Activated B cell treated with CpG ODN at 0.5 μM for 24 hours (primary cell): ENCODE data around the gene AGAP1. TPM values are rescaled to one million over a fixed set of nuclear protein-coding genes. Genes with fewer than 3 reads are reported as not detected.
"Not testable (repeated sequence)": the region's sequence is repeated elsewhere in the genome, so short reads cannot be mapped to it uniquely, and the experiment has no call there.

Experiments
- ATAC-seq: fragments of 200-7000 bp; cut with Tn5 transposase; one replicate; pipeline ENCODE4 v1.10.0; 2021; ENCODE audit warnings: low read depth, mild to moderate bottlenecking, moderate library complexity
- CTCF ChIA-PET: fragments of 350-600 bp; sonication (Branson Sonifier 250); formaldehyde crosslinking; loops from one replicate; lab custom pipeline; 2021; ENCODE audit warnings: antibody characterized with exemption; lab: Charles Lee
- POLR2A ChIA-PET: fragments of 350-600 bp; sonication (Branson Sonifier 250); formaldehyde crosslinking; loops from one replicate; lab custom pipeline; 2021; ENCODE audit warnings: antibody characterized with exemption; lab: Charles Lee
- DNase-seq: peaks from one replicate; pipeline ENCODE4 v3.0.0; 2022
- H3K27ac Mint-ChIP-seq: one replicate; pipeline ENCODE4 v1.8.0; 2020; ENCODE audit warnings: mixed read lengths
- H3K27me3 Mint-ChIP-seq: one replicate; pipeline ENCODE4 v1.8.0; 2021; ENCODE audit warnings: mixed read lengths
- H3K36me3 Mint-ChIP-seq: one replicate; pipeline ENCODE4 v1.8.0; 2021; ENCODE audit warnings: low read depth, mixed read lengths
- H3K4me1 Mint-ChIP-seq: one replicate; pipeline ENCODE4 v1.8.0; 2021; ENCODE audit warnings: mixed read lengths
- H3K4me3 Mint-ChIP-seq: one replicate; pipeline ENCODE4 v1.8.0; 2020; ENCODE audit warnings: mild to moderate bottlenecking, mixed read lengths
- H3K9me3 Mint-ChIP-seq: one replicate; pipeline ENCODE4 v1.8.0; 2020; ENCODE audit warnings: mixed read lengths
- CTCF ChIP-seq: fragments of 200-600 bp; IDR thresholded peaks from one replicate; pipeline ENCODE4 v1.8.0; 2022; ENCODE audit warnings: antibody characterized with exemption, mild to moderate bottlenecking
- intact Hi-C: fragments of 100-400 bp; cut with micrococcal nuclease; formaldehyde crosslinking; loops from one replicate; pipeline ENCODE4 v1.15.1; 2024
- total RNA-seq: library from RNA; stranded (reverse); gene quantifications from 2 replicates; pipeline ENCODE4 v1.2.3, GENCODE V29; 2022

The AGAP1 gene
- total RNA-seq, 1 donor from 2014 or later, result not detected

GRCh38 chr2:235756491-235756890 is 262.6 kb downstream of the AGAP1 start:
- no peak overlapping the region for H3K27ac Mint-ChIP-seq
- ChIA-PET POLR2A (no interaction called here), CTCF (interaction anchor here (2.6 kb wide), 1 partner anchor 10 kb away, joined by 11 read pairs; no protein-coding TSS in a partner anchor)
- DNase-seq (no peak), ATAC-seq (no peak)
- intact Hi-C loops, result no loop called here
- no peaks in the 10 kb centered on the region for H3K9me3 Mint-ChIP-seq
- TF ChIP-seq CTCF, result no peak
- H3K4me1 Mint-ChIP-seq, result no peaks in the 10 kb centered on the region
- H3K27me3 Mint-ChIP-seq, result peaks cover 2% of the 10 kb centered on the region
- H3K4me3 Mint-ChIP-seq, result no peak overlapping the region
- no peaks in the 10 kb centered on the region for H3K36me3 Mint-ChIP-seq

- ATAC-seq, result no peak
- no peak overlapping the region for H3K4me3 Mint-ChIP-seq
- TF ChIP-seq CTCF, result no peak
- H3K36me3 Mint-ChIP-seq, result no peaks in the 10 kb centered on the region
- POLR2A ChIA-PET, result no interaction called here
- no peak overlapping the region for H3K27ac Mint-ChIP-seq
- no peaks in the 10 kb centered on the region for H3K4me1 Mint-ChIP-seq
- CTCF ChIA-PET, result interaction anchor here (2.6 kb wide), 1 partner anchor 11 kb away, joined by 11 read pairs; no protein-coding TSS in a partner anchor
- no peaks in the 10 kb centered on the region for H3K9me3 Mint-ChIP-seq
- peaks cover 3% of the 10 kb centered on the region for H3K27me3 Mint-ChIP-seq
- DNase-seq, result no peak
- intact Hi-C loops, result no loop called here
Observed at GRCh38 chr2:235757212-235757611, 263.4 kb downstream of the AGAP1 start.

- DNase-seq (no peak), ATAC-seq (no peak)
- peaks cover 5% of the 10 kb centered on the region for H3K27me3 Mint-ChIP-seq
- H3K36me3 Mint-ChIP-seq, result no peaks in the 10 kb centered on the region
- H3K27ac Mint-ChIP-seq, result no peak overlapping the region
- CTCF ChIA-PET, result interaction anchor here (2.6 kb wide), 1 partner anchor 11 kb away, joined by 11 read pairs; no protein-coding TSS in a partner anchor
- H3K9me3 Mint-ChIP-seq, result no peaks in the 10 kb centered on the region
- POLR2A ChIA-PET, result no interaction called here
- no peaks in the 10 kb centered on the region for H3K4me1 Mint-ChIP-seq
- TF ChIP-seq CTCF, result no peak
- H3K4me3 Mint-ChIP-seq, result no peak overlapping the region
- intact Hi-C loops, result no loop called here
Observed at GRCh38 chr2:235757640-235758039, 263.8 kb downstream of the AGAP1 start.

- ATAC-seq (no peak), DNase-seq (no peak)
- no peaks in the 10 kb centered on the region for H3K9me3 Mint-ChIP-seq
- TF ChIP-seq CTCF, result no peak
- H3K27me3 Mint-ChIP-seq, result peaks cover 3% of the 10 kb centered on the region
- ChIA-PET CTCF (no interaction called here), POLR2A (no interaction called here)
- H3K4me3 Mint-ChIP-seq, result no peak overlapping the region
- peaks cover 2% of the 10 kb centered on the region for H3K4me1 Mint-ChIP-seq
- H3K36me3 Mint-ChIP-seq, result no peaks in the 10 kb centered on the region
- intact Hi-C loops, result no loop called here
- no peak overlapping the region for H3K27ac Mint-ChIP-seq
Observed at GRCh38 chr2:235762832-235763598, 269.2 kb downstream of the AGAP1 start.

GRCh38 chr2:235763816-235764215 is 270.0 kb downstream of the AGAP1 start:
- intact Hi-C loops, result no loop called here
- POLR2A ChIA-PET, result no interaction called here
- no peak for DNase-seq
- Mint-ChIP-seq H3K27me3 (peaks cover 3% of the 10 kb centered on the region), H3K27ac (no peak overlapping the region), H3K4me1 (peaks cover 2% of the 10 kb centered on the region), H3K9me3 (no peaks in the 10 kb centered on the region), H3K36me3 (no peaks in the 10 kb centered on the region), H3K4me3 (no peak overlapping the region)
- no peak for ATAC-seq
- no peak for TF ChIP-seq CTCF
- CTCF ChIA-PET, result no interaction called here

- H3K4me1 Mint-ChIP-seq, H3K9me3 Mint-ChIP-seq, DNase-seq, CTCF ChIA-PET, H3K27ac Mint-ChIP-seq, ATAC-seq, POLR2A ChIA-PET, H3K36me3 Mint-ChIP-seq, H3K4me3 Mint-ChIP-seq, H3K27me3 Mint-ChIP-seq, intact Hi-C loops: not testable (repeated sequence)
Observed at GRCh38 chr2:235764478-235764877, 270.6 kb downstream of the AGAP1 start.
